ENCODE measurements around the gene CCDC144A. TPM values are rescaled to one million over a fixed set of nuclear protein-coding genes. Genes with fewer than 3 reads are reported as not detected.
"Not testable (repeated sequence)": the region's sequence is repeated elsewhere in the genome, so short reads cannot be mapped to it uniquely, and the experiment has no call there.

The CCDC144A gene
- total RNA-seq, 2 experiments from 2014 or later: 6.5 to 6.6 TPM

DNA sequence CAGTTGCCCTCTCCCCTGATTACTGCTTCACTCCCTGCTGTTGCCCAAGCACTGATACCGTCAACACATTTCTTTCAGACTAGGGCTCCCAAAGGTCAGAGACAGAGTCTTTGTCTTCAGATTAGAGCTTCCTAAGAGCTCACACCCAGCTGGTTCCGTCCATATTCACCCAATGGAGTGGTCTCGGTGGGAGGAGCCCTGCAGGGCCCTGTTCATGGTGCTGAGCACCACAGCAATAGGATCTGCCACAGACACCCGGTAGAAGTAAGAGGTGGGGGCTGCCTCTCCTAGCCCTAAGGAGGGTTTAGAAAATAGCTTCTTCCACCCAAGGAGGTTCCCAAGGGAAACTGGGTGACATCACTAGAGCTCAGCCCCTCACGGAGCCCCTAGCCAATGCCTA is 128.3 kb downstream of the CCDC144A start:
- POLR2A ChIA-PET: no interaction called here
- Mint-ChIP-seq H3K9me3 (no peaks in the 10 kb centered on the region), H3K27ac (no peak overlapping the region), H3K36me3 (ENCODE audit: low read depth) (no peaks in the 10 kb centered on the region), H3K4me3 (no peak overlapping the region), H3K27me3 (no peaks in the 10 kb centered on the region), H3K4me1 (no peaks in the 10 kb centered on the region)
- CTCF ChIA-PET: no interaction called here
- DNase-seq: no peak

DNA sequence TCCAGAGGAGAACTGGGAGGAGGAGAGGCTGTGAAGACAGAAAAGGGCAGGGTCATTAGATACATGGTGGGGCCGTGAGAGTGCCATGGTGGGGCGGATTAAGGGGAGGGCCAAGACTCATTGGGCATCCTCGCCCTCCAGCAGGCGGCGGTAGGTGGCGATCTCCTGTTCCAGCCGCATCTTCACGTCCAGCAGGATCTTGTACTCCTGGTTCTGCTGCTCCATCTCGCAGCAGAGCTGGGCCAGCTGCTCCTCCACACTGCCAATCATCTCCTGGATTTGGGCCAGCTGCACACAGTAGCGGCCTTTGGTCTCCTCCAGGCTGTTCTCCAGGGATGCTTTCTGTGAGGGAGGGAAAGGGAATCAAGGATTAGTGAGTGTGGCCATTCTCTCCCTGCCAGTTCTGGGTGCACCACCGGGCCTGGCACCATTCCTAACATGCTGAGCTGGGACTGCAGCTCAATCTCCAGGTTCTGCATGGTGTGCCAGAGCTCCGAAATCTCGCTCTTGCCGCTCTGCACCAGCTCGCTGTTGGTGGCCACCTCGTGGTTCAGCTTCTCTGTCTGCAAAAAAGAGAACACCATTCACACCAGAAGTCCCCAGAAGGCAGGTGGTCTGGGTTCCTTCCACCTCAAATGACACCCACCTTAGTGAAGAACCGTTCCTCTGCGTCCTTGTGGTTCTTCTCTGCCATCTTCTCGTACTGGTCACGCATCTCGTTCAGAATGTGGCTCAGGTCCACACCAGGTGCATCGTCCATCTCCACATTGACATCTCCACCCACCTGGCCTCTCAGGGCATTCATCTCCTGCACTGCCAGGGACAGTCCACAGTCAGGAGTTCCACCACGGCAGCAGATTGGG is 129.0 kb downstream of the CCDC144A start:
- CTCF ChIA-PET: no interaction called here
- Mint-ChIP-seq H3K9me3 (no peaks in the 10 kb centered on the region), H3K36me3 (ENCODE audit: low read depth) (no peaks in the 10 kb centered on the region), H3K4me3 (no peak overlapping the region), H3K27ac (no peak overlapping the region), H3K4me1 (no peaks in the 10 kb centered on the region), H3K27me3 (no peaks in the 10 kb centered on the region)
- POLR2A ChIA-PET: no interaction called here
- no peak for DNase-seq

DNA sequence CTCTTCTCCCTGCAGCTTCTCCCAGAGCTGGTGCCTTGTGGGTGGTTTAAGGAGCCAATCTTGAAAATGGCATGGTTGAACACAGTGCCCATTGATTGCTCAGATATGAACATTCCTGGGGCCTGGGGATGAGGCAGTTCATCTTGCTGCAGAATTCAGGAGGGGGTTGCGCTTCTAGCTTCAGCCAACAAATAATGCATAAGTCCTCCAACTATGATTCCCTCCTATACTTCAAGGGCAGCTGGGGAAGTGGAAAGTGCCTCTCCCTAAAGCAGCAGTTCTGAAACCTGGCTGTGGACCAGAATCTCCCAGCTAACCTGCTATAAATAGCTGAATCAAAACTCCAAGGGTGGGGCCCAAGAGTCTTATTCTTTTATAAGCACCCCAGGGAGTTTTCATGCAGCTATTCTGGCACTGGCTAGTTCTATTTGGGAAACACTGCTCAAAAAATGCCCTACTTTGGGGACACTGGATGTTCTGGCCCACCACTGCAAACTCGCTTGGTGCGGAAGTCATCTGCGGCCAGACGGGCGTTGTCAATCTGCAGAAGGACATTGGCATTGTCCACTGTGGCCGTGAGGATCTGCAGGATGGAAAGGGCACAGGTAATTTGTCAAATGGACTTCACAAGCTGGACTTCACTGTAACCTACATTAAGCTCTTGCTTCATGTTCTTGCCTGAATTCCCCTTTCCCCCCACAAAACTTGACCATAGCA is 130.3 kb downstream of the CCDC144A start:
- POLR2A ChIA-PET: no interaction called here
- H3K27me3 Mint-ChIP-seq: no peaks in the 10 kb centered on the region
- H3K4me1 Mint-ChIP-seq: no peaks in the 10 kb centered on the region
- no peak for DNase-seq
- H3K27ac Mint-ChIP-seq: no peak overlapping the region
- CTCF ChIA-PET: no interaction called here
- H3K4me3 Mint-ChIP-seq: no peak overlapping the region
- no peaks in the 10 kb centered on the region for H3K9me3 Mint-ChIP-seq
- no peaks in the 10 kb centered on the region for H3K36me3 Mint-ChIP-seq (ENCODE audit: low read depth)

DNA sequence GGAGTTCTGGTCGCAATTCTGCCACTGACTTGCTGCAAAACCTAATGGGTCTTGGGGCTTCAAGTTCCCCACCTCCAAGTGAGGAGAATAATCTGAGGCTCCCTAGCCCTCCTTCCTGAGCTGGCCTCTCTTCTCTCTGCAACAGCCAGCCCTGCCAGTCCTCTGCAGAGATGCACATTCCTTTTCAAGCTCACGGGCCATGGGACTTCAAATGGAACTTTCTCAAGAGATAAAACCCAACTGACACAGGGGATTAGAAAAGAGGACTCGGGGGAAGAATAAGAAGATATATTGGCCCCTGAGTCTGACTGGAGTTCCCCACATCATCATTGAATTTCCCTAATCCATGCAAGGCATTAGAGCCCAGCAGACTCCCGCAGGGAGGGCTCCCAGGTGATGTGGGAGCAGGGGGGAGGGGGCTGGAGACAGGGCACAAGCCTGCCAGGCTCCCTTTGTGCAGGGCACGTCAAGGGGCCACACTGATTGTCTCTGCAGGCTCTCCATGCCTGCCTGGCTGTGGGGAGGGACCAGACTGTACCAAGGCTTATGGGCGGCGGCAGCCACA is 131.0 kb downstream of the CCDC144A start:
- CTCF ChIA-PET: no interaction called here
- no peak overlapping the region for H3K27ac Mint-ChIP-seq
- H3K4me3 Mint-ChIP-seq: no peak overlapping the region
- H3K27me3 Mint-ChIP-seq: peaks cover 2% of the 10 kb centered on the region
- POLR2A ChIA-PET: no interaction called here
- DNase-seq: no peak
- H3K36me3 Mint-ChIP-seq (ENCODE audit: low read depth): no peaks in the 10 kb centered on the region
- H3K4me1 Mint-ChIP-seq: no peaks in the 10 kb centered on the region
- H3K9me3 Mint-ChIP-seq: no peaks in the 10 kb centered on the region

DNA sequence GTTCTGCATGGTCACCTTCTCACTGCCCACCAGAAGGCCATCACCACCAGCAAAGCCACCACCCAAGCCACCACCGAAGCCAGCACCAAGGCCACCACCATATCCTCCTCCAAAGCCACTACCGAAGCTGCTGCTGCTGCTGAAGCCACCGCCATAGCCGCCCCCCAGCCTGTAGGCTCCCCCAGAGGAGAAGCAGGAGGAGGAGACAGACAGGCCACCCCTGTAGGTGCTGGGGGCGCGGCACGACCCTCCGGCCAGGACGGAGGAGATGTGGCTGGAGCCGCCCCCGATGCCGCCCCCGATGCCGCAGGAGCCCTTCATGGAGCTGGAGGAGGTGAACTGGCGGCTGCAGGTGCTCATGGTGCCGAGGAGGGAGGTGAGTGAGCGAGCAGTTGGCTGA is 132.1 kb downstream of the CCDC144A start:
- H3K27ac Mint-ChIP-seq; H3K4me3 Mint-ChIP-seq; H3K36me3 Mint-ChIP-seq (ENCODE audit: low read depth); POLR2A ChIA-PET; H3K27me3 Mint-ChIP-seq; H3K4me1 Mint-ChIP-seq; CTCF ChIA-PET; DNase-seq; H3K9me3 Mint-ChIP-seq: not testable (repeated sequence)

DNA sequence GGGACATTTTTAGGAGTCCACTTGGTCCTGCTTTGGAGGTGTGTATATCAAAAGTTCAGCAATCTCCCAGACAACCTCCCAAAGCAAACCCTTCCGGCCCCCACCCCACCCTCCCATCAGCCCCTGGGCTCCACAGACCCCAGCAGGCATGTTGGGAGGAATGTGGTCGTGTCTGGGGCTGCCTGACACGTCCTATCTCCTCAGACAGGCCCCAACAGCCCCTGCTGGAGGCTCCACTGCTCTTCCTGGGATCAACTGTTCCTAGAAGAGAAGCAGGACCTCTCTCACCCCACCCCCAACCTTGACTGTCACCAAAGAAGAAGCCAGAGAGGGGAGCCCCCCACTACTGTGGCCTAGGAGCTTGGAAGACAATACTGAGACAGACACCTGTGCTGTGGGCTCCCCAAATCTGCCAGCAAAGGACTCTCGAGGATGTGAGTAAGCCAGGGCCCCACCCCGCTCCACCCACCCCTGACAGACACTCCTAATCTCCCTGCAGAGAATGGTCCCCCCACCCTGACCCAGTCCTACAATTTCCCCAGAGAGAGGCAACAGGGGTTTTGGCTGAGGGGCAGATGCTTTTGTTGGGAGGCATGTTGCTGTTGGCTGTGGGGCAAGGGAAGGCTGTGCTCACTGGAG is 133.8 kb downstream of the CCDC144A start:
- H3K4me3 Mint-ChIP-seq; H3K27ac Mint-ChIP-seq; CTCF ChIA-PET; H3K9me3 Mint-ChIP-seq; H3K36me3 Mint-ChIP-seq (ENCODE audit: low read depth); POLR2A ChIA-PET; H3K27me3 Mint-ChIP-seq; DNase-seq; H3K4me1 Mint-ChIP-seq: not testable (repeated sequence)

Other genes starting within 250 kb of the CCDC144A start
- 1 to 10 TPM; 1.7 to 2.0 TPM for gene LRRC75A, start 198.0 kb upstream of the CCDC144A start, total RNA-seq
- 1 to 10 TPM; 5.7 to 6.1 TPM for gene ZNF287, start 121.0 kb upstream of the CCDC144A start, total RNA-seq
- gene ZNF624, start 36.4 kb upstream of the CCDC144A start, total RNA-seq: 1 to 10 TPM; 5.1 to 5.4 TPM

Data from activated CD4-positive, alpha-beta T cell treated with anti-CD3 and anti-CD28 coated beads, Interleukin-2, amount 10 ng/mL, durations not matched to agents 7 days and 5 days (primary cell).